Common myeloid progenitor, CD34-positive (primary cell): Measurements from ENCODE around the gene ADGRL1.

Experiments
- CTCF ChIA-PET: fragments of 350-600 bp; sonication (Branson Sonifier 250); formaldehyde crosslinking; loops from one replicate; lab custom pipeline; 2021; ENCODE audit warnings: antibody characterized with exemption; lab: Charles Lee
- POLR2A ChIA-PET: fragments of 350-600 bp; sonication (Branson Sonifier 250); formaldehyde crosslinking; loops from one replicate; lab custom pipeline; 2021; ENCODE audit warnings: antibody characterized with exemption; lab: Charles Lee
- DNase-seq, 3 donors: peaks; one replicate each; pipeline versions ENCODE4 v3.0.0 to v3.0.0-alpha.2; 2013
- H3K27ac ChIP-seq, 2 experiments: 1 replicate in 1 of 2; 2 replicates in 1 of 2; pipeline ENCODE4 v1.7.0; 2013; ENCODE audit warnings: inconsistent platforms in 2 of 2, low read length in 2 of 2, mild to moderate bottlenecking in 2 of 2, low read depth in 1 of 2, moderate library complexity in 1 of 2; ENCODE audit not compliant: severe bottlenecking in 2 of 2, insufficient read depth in 1 of 2, poor library complexity in 1 of 2
- H3K27me3 ChIP-seq, 5 experiments: replicated peaks in 2 of 5; 1 replicate in 3 of 5; 2 replicates in 2 of 5; pipeline versions ENCODE4 v1.6.1 to v1.7.0; 2013; ENCODE audit warnings: low read length in 4 of 5, mild to moderate bottlenecking in 2 of 5, moderate library complexity in 2 of 5, inconsistent platforms in 1 of 5; ENCODE audit not compliant: insufficient read depth in 5 of 5, control insufficient read depth in 4 of 5
- H3K36me3 ChIP-seq, 4 experiments: 1 replicate in 2 of 4; 2 replicates in 2 of 4; pipeline versions ENCODE4 v1.6.1 to v1.7.0; 2013; ENCODE audit warnings: low read length in 3 of 4, control low read depth in 1 of 4, mild to moderate bottlenecking in 1 of 4; ENCODE audit not compliant: control insufficient read depth in 4 of 4, insufficient read depth in 4 of 4
- H3K4me1 ChIP-seq, 4 experiments: 1 replicate in 3 of 4; 2 replicates in 1 of 4; pipeline versions ENCODE4 v1.6.1 to v1.7.1; 2013; ENCODE audit warnings: low read length in 3 of 4, mild to moderate bottlenecking in 3 of 4, control low read depth in 1 of 4, inconsistent platforms in 1 of 4, moderate library complexity in 1 of 4; ENCODE audit not compliant: control insufficient read depth in 4 of 4, insufficient read depth in 4 of 4; ENCODE audit errors: control extremely low read depth in 1 of 4
- H3K4me3 ChIP-seq, 7 experiments: 1 replicate in 4 of 7; 2 replicates in 3 of 7; pipeline versions ENCODE4 v1.5.1 to v1.7.0; 2013; ENCODE audit warnings: mild to moderate bottlenecking in 7 of 7, low read length in 6 of 7, moderate library complexity in 6 of 7, inconsistent platforms in 2 of 7, low read depth in 2 of 7, control low read depth in 1 of 7; ENCODE audit not compliant: insufficient read depth in 4 of 7, control insufficient read depth in 1 of 7; ENCODE audit errors: extremely low read depth in 1 of 7
- H3K9me3 ChIP-seq, 5 experiments: 1 replicate in 4 of 5; 2 replicates in 1 of 5; pipeline versions ENCODE4 v1.6.1 to v1.7.1; 2013; ENCODE audit warnings: low read length in 4 of 5, mild to moderate bottlenecking in 2 of 5, inconsistent platforms in 1 of 5, low read depth in 1 of 5, moderate library complexity in 1 of 5; ENCODE audit not compliant: control insufficient read depth in 4 of 5, insufficient read depth in 2 of 5; ENCODE audit errors: control extremely low read depth in 1 of 5
- WGBS: methylation state at CpG from one replicate; pipeline ENCODE4 v1.1.5; 2013; ENCODE audit not compliant: insufficient coverage; 5-methylcytosine and 5-hydroxymethylcytosine counted together

ADGRL1 gene

GRCh38 chr19:14116525-14116917 is 89.4 kb downstream of the ADGRL1 start:
- Histone ChIP-seq H3K4me3 (peak overlapping the region in 5 of 7 experiments; percentile 60 to 86 (median 76)), H3K27me3 (no peaks in the 10 kb centered on the region), H3K27ac (peak overlapping the region in 1 of 2 experiments; percentile 61), H3K36me3 (peaks cover 0 to 18% (median 2%) of the 10 kb centered on the region in 4 experiments), H3K4me1 (peaks cover 7 to 67% (median 31%) of the 10 kb centered on the region in 4 experiments), H3K9me3 (no peaks in the 10 kb centered on the region)
- DNase-seq: no peak
- POLR2A ChIA-PET: no interaction called here
- WGBS: 64% methylated on average over 4 of the region's 6 CpGs
- CTCF ChIA-PET: interaction anchor here (1.1 to 4.5 kb wide), 7 partner anchors 14 to 36 kb away, joined by 4 to 30 read pairs (median 15); partner anchors contain the start of gene ASF1B

GRCh38 chr19:14115756-14116155 is 90.2 kb downstream of the ADGRL1 start:
- H3K27ac ChIP-seq: no peak overlapping the region
- no peaks in the 10 kb centered on the region for H3K9me3 ChIP-seq
- POLR2A ChIA-PET: interaction anchor here (0.6 kb wide), 1 partner anchor 284 kb away, joined by 3 read pairs; no protein-coding TSS in a partner anchor
- no peaks in the 10 kb centered on the region for H3K27me3 ChIP-seq
- CTCF ChIA-PET: interaction anchor here (0.8 to 4.5 kb wide), 18 partner anchors 9 to 243 kb away, joined by 3 to 30 read pairs (median 4); partner anchors contain the start of genes ASF1B, IL27RA and MISP3
- peaks cover 0 to 12% (median 0%) of the 10 kb centered on the region in 4 experiments for H3K36me3 ChIP-seq
- DNase-seq: no peak
- H3K4me3 ChIP-seq: no peak overlapping the region
- 100% methylated on average over 5 of the region's 5 CpGs for WGBS
- H3K4me1 ChIP-seq: peaks cover 7 to 67% (median 31%) of the 10 kb centered on the region in 4 experiments

- no peak overlapping the region for H3K27ac ChIP-seq
- H3K9me3 ChIP-seq: no peaks in the 10 kb centered on the region
- H3K27me3 ChIP-seq: no peaks in the 10 kb centered on the region
- peaks cover 7 to 66% (median 31%) of the 10 kb centered on the region in 4 experiments for H3K4me1 ChIP-seq
- CTCF ChIA-PET: interaction anchor here (0.6 to 4.5 kb wide), 23 partner anchors 9 to 242 kb away, joined by 3 to 30 read pairs (median 5); partner anchors contain the start of genes ASF1B, IL27RA and MISP3
- no peak overlapping the region for H3K4me3 ChIP-seq
- DNase-seq: peak; percentile 71 to 75 (median 72)
- H3K36me3 ChIP-seq: peaks cover 0 to 4% (median 0%) of the 10 kb centered on the region in 4 experiments
- WGBS: 0% methylated on average over 5 of the region's 9 CpGs
- POLR2A ChIA-PET: interaction anchor here (0.6 kb wide), 1 partner anchor 285 kb away, joined by 3 read pairs; no protein-coding TSS in a partner anchor
Observed at GRCh38 chr19:14114854-14115253, 91.1 kb downstream of the ADGRL1 start.

GRCh38 chr19:14114439-14114838 is 91.5 kb downstream of the ADGRL1 start:
- CTCF ChIA-PET: interaction anchor here (0.6 to 4.5 kb wide), 23 partner anchors 10 to 235 kb away, joined by 3 to 30 read pairs (median 5); partner anchors contain the start of genes ASF1B, IL27RA and MISP3
- peaks cover 7 to 61% (median 28%) of the 10 kb centered on the region in 4 experiments for H3K4me1 ChIP-seq

GRCh38 chr19:14113762-14114414 is 92.1 kb downstream of the ADGRL1 start:
- Histone ChIP-seq H3K27me3 (no peaks in the 10 kb centered on the region), H3K36me3 (no peaks in the 10 kb centered on the region), H3K27ac (no peak overlapping the region), H3K4me3 (no peak overlapping the region), H3K4me1 (peaks cover 3 to 56% (median 22%) of the 10 kb centered on the region in 4 experiments), H3K9me3 (no peaks in the 10 kb centered on the region)
- POLR2A ChIA-PET: no interaction called here
- 90% methylated on average over 18 of the region's 18 CpGs for WGBS
- CTCF ChIA-PET: interaction anchor here (0.6 to 4.5 kb wide), 24 partner anchors 11 to 234 kb away, joined by 3 to 30 read pairs (median 5); partner anchors contain the start of genes ASF1B, IL27RA and MISP3
- DNase-seq: peak; percentile 73 to 77 (median 74)

More at GRCh38 chr19:14114439-14114838, 91.5 kb downstream of the ADGRL1 start:
- DNase-seq: no peak
- H3K27me3 ChIP-seq: no peaks in the 10 kb centered on the region
- peaks cover 0 to under 1% (median 0%) of the 10 kb centered on the region in 4 experiments for H3K36me3 ChIP-seq
- POLR2A ChIA-PET: no interaction called here
- WGBS: 97% methylated on average over 7 of the region's 7 CpGs
- no peak overlapping the region for H3K4me3 ChIP-seq
- no peak overlapping the region for H3K27ac ChIP-seq
- H3K9me3 ChIP-seq: no peaks in the 10 kb centered on the region

- H3K4me3 ChIP-seq: no peak overlapping the region
- H3K27ac ChIP-seq: no peak overlapping the region
- ChIA-PET CTCF (interaction anchor here (1.2 to 4.5 kb wide), 13 partner anchors 17 to 234 kb away, joined by 3 to 30 read pairs (median 6); partner anchors contain the start of genes ASF1B and MISP3), POLR2A (interaction anchor here (0.6 kb wide), 1 partner anchor 60 kb away, joined by 4 read pairs; no protein-coding TSS in a partner anchor)
- WGBS: 85% methylated on average over 8 of the region's 12 CpGs
- no peaks in the 10 kb centered on the region for H3K9me3 ChIP-seq
- H3K27me3 ChIP-seq: no peaks in the 10 kb centered on the region
- H3K4me1 ChIP-seq: peaks cover 3 to 48% (median 16%) of the 10 kb centered on the region in 4 experiments
- H3K36me3 ChIP-seq: peaks cover 0 to 1% (median 0%) of the 10 kb centered on the region in 4 experiments
- no peak for DNase-seq
Observed at GRCh38 chr19:14112809-14113385, 93.1 kb downstream of the ADGRL1 start.
